ENCODE results near the gene INTS14. TPM values are rescaled to one million over a fixed set of nuclear protein-coding genes. Genes with fewer than 3 reads are reported as not detected.

The INTS14 gene
- total RNA-seq, 6 experiments from 2014 or later = 27.8 to 35.0 (median 31.0) TPM

- Mint-ChIP-seq H3K27me3 (ENCODE audit: insufficient read depth) (no peaks in the 10 kb centered on the region), H3K9me3 (no peaks in the 10 kb centered on the region), H3K36me3 (ENCODE audit: low read depth) (peaks cover 58% of the 10 kb centered on the region), H3K4me1 (ENCODE audit: low read depth) (peaks cover 62% of the 10 kb centered on the region), H3K27ac (peak overlapping the region; percentile 86), H3K4me3 (0 out of 2 replicates have a peak overlapping the region, but pooled peaks have one; percentile 39)
- TF ChIP-seq, protein P1, sequence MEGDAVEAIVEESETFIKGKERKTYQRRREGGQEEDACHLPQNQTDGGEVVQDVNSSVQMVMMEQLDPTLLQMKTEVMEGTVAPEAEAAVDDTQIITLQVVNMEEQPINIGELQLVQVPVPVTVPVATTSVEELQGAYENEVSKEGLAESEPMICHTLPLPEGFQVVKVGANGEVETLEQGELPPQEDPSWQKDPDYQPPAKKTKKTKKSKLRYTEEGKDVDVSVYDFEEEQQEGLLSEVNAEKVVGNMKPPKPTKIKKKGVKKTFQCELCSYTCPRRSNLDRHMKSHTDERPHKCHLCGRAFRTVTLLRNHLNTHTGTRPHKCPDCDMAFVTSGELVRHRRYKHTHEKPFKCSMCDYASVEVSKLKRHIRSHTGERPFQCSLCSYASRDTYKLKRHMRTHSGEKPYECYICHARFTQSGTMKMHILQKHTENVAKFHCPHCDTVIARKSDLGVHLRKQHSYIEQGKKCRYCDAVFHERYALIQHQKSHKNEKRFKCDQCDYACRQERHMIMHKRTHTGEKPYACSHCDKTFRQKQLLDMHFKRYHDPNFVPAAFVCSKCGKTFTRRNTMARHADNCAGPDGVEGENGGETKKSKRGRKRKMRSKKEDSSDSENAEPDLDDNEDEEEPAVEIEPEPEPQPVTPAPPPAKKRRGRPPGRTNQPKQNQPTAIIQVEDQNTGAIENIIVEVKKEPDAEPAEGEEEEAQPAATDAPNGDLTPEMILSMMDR (IDR thresholded peaks at IDR 0.05) = no peak
- no peak for DNase-seq
Observed at GRCh38 chr15:65578904-65579728, 31.8 kb downstream of the INTS14 start.

GRCh38 chr15:65577129-65577996 lies 33.6 kb downstream of the INTS14 start:
- Mint-ChIP-seq H3K4me3 (peak overlapping the region; percentile 38; the same call in 1 of the 2 replicates), H3K36me3 (ENCODE audit: low read depth) (peaks cover 45% of the 10 kb centered on the region), H3K4me1 (ENCODE audit: low read depth) (peaks cover 54% of the 10 kb centered on the region), H3K9me3 (no peaks in the 10 kb centered on the region), H3K27ac (peak overlapping the region; percentile 81), H3K27me3 (ENCODE audit: insufficient read depth) (no peaks in the 10 kb centered on the region; the same call in 1 of the 2 replicates)
- DNase-seq = no peak
- TF ChIP-seq, protein P1 (IDR thresholded peaks at IDR 0.05) = no peak

DNA sequence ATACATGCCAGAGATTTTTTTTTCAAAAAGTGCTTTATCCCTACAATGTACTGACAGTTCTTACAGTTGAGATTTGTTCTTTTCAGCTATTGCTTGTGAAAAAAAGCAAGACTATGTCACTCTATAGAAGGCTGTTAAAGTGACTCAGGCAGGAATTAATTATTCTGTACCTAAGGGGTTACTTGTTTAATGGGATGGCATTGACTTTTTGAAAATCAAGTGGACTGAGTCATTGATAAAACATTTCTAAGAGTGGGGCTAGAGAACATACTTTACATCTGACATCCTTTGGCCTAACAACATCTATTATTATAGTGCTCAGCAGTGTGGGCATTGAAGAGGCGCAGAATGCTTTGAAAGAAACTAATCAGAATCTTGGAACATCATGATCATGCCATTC lies 34.3 kb downstream of the INTS14 start:
- TF ChIP-seq, protein P1 (IDR thresholded peaks at IDR 0.05) = no peak
- no peaks in the 10 kb centered on the region; the same call in 1 of the 2 replicates for H3K27me3 Mint-ChIP-seq (ENCODE audit: insufficient read depth)
- peaks cover 38% of the 10 kb centered on the region for H3K36me3 Mint-ChIP-seq (ENCODE audit: low read depth)
- no peaks in the 10 kb centered on the region for H3K9me3 Mint-ChIP-seq
- peak overlapping the region; percentile 81 for H3K27ac Mint-ChIP-seq
- peak overlapping the region; percentile 38; the same call in 1 of the 2 replicates for H3K4me3 Mint-ChIP-seq
- peaks cover 54% of the 10 kb centered on the region for H3K4me1 Mint-ChIP-seq (ENCODE audit: low read depth)
- DNase-seq = peak; percentile 78

DNA sequence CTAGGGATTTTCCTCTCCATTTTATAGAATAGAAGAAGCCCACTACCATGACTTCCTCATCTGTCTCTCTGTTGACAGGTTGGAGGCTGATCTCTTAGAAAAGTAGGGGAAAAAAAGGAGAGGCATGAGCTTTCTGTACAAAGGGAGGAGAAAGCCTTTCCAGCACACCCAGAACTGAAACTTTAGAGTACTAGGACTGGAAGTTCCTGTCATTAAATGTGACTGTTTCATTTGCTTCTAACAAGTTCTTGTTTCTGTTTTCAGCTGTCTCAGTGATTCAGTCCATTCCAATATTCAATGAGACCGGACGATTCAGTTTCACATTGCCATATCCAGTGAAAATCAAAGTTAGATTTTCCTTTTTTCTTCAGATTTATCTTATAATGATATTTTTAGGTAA lies 39.0 kb downstream of the INTS14 start:
- Mint-ChIP-seq H3K4me3 (no peak overlapping the region), H3K4me1 (ENCODE audit: low read depth) (peaks cover 17% of the 10 kb centered on the region), H3K27me3 (ENCODE audit: insufficient read depth) (no peaks in the 10 kb centered on the region; the same call in 1 of the 2 replicates), H3K9me3 (no peaks in the 10 kb centered on the region), H3K27ac (no peak overlapping the region), H3K36me3 (ENCODE audit: low read depth) (peaks cover 24% of the 10 kb centered on the region)
- TF ChIP-seq, protein P1 (IDR thresholded peaks at IDR 0.05) = no peak
- DNase-seq = no peak

DNA sequence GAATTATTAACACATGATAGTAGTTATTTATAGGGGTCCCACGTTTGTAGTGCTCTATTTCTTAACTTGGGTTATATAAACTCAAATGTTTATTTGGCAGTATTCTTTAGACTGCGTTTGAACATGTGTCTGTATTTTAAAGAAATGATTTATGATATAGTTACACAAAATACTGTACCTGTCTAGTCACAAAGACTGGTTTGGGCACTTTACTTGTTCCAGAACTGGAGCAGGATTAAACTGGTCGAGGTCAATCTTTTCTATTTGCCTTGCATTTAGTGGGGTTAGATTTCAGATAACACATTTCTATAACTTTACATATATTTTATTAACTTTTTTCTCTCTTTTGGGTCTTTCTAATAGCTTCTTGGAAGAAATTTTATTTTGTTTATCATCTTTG lies 41.2 kb downstream of the INTS14 start:
- no peaks in the 10 kb centered on the region; the same call in 1 of the 2 replicates for H3K27me3 Mint-ChIP-seq (ENCODE audit: insufficient read depth)

More for the DNA sequence above, 41.2 kb downstream of the INTS14 start:
- no peak overlapping the region for H3K4me3 Mint-ChIP-seq
- no peaks in the 10 kb centered on the region for H3K4me1 Mint-ChIP-seq (ENCODE audit: low read depth)
- H3K36me3 Mint-ChIP-seq (ENCODE audit: low read depth) = peaks cover 33% of the 10 kb centered on the region
- no peaks in the 10 kb centered on the region for H3K9me3 Mint-ChIP-seq
- no peak for DNase-seq
- TF ChIP-seq, protein P1 (IDR thresholded peaks at IDR 0.05) = no peak
- H3K27ac Mint-ChIP-seq = no peak overlapping the region
